HEK293 (cell line): Measurements from ENCODE around the gene NXNL2.

Experiments used
- CTCF ChIA-PET: fragments of 350-600 bp; formaldehyde crosslinking; extraction: SDS; loops from one replicate; lab custom pipeline; 2021; ENCODE audit warnings: antibody characterized with exemption; lab: Yijun Ruan, JAX
- POLR2A ChIA-PET: fragments of 300-600 bp; formaldehyde crosslinking; extraction: SDS; loops from one replicate; lab custom pipeline; 2020; ENCODE audit warnings: antibody characterized with exemption, inconsistent platforms; lab: Yijun Ruan, JAX
- H3K27ac ChIP-seq: fragments of 200-500 bp; sonication (Bioruptor generic); 2 replicates; pipeline ENCODE4 v1.5.1; 2014; ENCODE audit warnings: low read depth, low read length, control low read depth, inconsistent platforms; ENCODE audit errors: extremely low read depth
- H3K36me3 ChIP-seq, 2 experiments: fragments of 200-500 bp in 1 of 2; sonication (Bioruptor generic) in 1 of 2; 1 replicate in 1 of 2; 2 replicates in 1 of 2; pipeline ENCODE4 v1.5.1; 2014 to 2017; ENCODE audit warnings: inconsistent platforms in 2 of 2, low read length in 2 of 2; ENCODE audit not compliant: control insufficient read depth in 2 of 2, insufficient read depth in 1 of 2
- H3K4me1 ChIP-seq: fragments of 200-500 bp; sonication (Bioruptor generic); 2 replicates; pipeline ENCODE4 v1.5.1; 2014; ENCODE audit warnings: mild to moderate bottlenecking, low read length, inconsistent platforms; ENCODE audit not compliant: control insufficient read depth, insufficient read depth
- H3K4me3 ChIP-seq: 2 replicates; pipeline ENCODE4 v1.5.1; 2011; ENCODE audit warnings: low read depth, mild to moderate bottlenecking, control low read depth, low read length, moderate library complexity
- H3K9me3 ChIP-seq: fragments of 200-500 bp; sonication (Bioruptor generic); 2 replicates; pipeline ENCODE4 v1.5.1; 2014; ENCODE audit warnings: low read depth, low read length, inconsistent platforms; ENCODE audit not compliant: control insufficient read depth, insufficient read depth
- EGR2 ChIP-seq: fragments of 450-650 bp; formaldehyde crosslinking; IDR thresholded peaks from 2 replicates; pipeline ENCODE4 v1.5.1; 2016; ENCODE audit warnings: low read depth, missing biosample characterization, missing genetic modification characterization
- IKZF3 ChIP-seq: fragments of 450-650 bp; IDR thresholded peaks from 2 replicates; pipeline ENCODE4 v1.5.0; 2018; ENCODE audit warnings: missing biosample characterization, mild to moderate bottlenecking, missing genetic modification characterization, moderate library complexity
- PATZ1 ChIP-seq: fragments of 450-650 bp; formaldehyde crosslinking; IDR thresholded peaks from 2 replicates; pipeline ENCODE4 v1.5.1; 2016; ENCODE audit warnings: missing biosample characterization, missing genetic modification characterization
- PBX3 ChIP-seq: sonication (generic); formaldehyde crosslinking; IDR thresholded peaks from 2 replicates; pipeline ENCODE4 v1.8.1; 2022; ENCODE audit warnings: mild to moderate bottlenecking, moderate library complexity, missing genetic modification reagents
- ZBTB10 ChIP-seq: fragments of 450-650 bp; formaldehyde crosslinking; IDR thresholded peaks from 2 replicates; pipeline ENCODE4 v1.5.1; 2016; ENCODE audit warnings: missing biosample characterization, missing genetic modification characterization
- ZBTB8A ChIP-seq: fragments of 450-650 bp; formaldehyde crosslinking; IDR thresholded peaks from 2 replicates; pipeline ENCODE4 v1.5.1; 2016; ENCODE audit warnings: missing biosample characterization, missing genetic modification characterization
- ZEB2 ChIP-seq: fragments of 450-650 bp; formaldehyde crosslinking; IDR thresholded peaks from 2 replicates; pipeline ENCODE4 v1.5.1; 2016; ENCODE audit warnings: missing biosample characterization, missing genetic modification characterization
- ZFP41 ChIP-seq: fragments of 450-650 bp; formaldehyde crosslinking; IDR thresholded peaks from 2 replicates; pipeline ENCODE4 v1.5.1; 2016; ENCODE audit warnings: missing biosample characterization, missing genetic modification characterization, borderline replicate concordance
- ZNF10 ChIP-seq: fragments of 450-650 bp; formaldehyde crosslinking; IDR thresholded peaks from 2 replicates; pipeline ENCODE4 v1.5.1; 2017; ENCODE audit warnings: missing biosample characterization, missing genetic modification characterization
- ZNF112 ChIP-seq: fragments of 450-650 bp; formaldehyde crosslinking; IDR thresholded peaks from 2 replicates; pipeline ENCODE4 v1.5.0; 2017; ENCODE audit warnings: missing biosample characterization, missing genetic modification characterization
- ZNF148 ChIP-seq: fragments of 450-650 bp; formaldehyde crosslinking; IDR thresholded peaks from 2 replicates; pipeline ENCODE4 v1.5.0; 2017; ENCODE audit warnings: missing biosample characterization, missing genetic modification characterization, borderline replicate concordance
- ZNF510 ChIP-seq: fragments of 450-650 bp; formaldehyde crosslinking; IDR thresholded peaks from 2 replicates; pipeline ENCODE4 v1.5.1; 2018; ENCODE audit warnings: mild to moderate bottlenecking, missing genetic modification characterization, missing biosample characterization; ENCODE audit not compliant: insufficient replicate concordance
- ZNF513 ChIP-seq: fragments of 450-650 bp; IDR thresholded peaks from 2 replicates; pipeline ENCODE4 v1.5.1; 2018; ENCODE audit warnings: missing biosample characterization, missing genetic modification characterization
- ZNF571 ChIP-seq: fragments of 450-650 bp; formaldehyde crosslinking; IDR thresholded peaks from 2 replicates; pipeline ENCODE4 v1.5.0; 2017; ENCODE audit warnings: missing biosample characterization, missing genetic modification characterization
- ZNF596 ChIP-seq: fragments of 450-650 bp; IDR thresholded peaks from 2 replicates; pipeline ENCODE4 v1.5.0; 2018; ENCODE audit warnings: missing biosample characterization, mild to moderate bottlenecking, missing genetic modification characterization, moderate library complexity
- ZNF792 ChIP-seq: fragments of 450-650 bp; formaldehyde crosslinking; IDR thresholded peaks from 2 replicates; pipeline ENCODE4 v1.5.1; 2016; ENCODE audit warnings: missing biosample characterization, missing genetic modification characterization
- ZNF830 ChIP-seq: fragments of 450-650 bp; IDR thresholded peaks from 2 replicates; pipeline ENCODE4 v1.5.0; 2018; ENCODE audit warnings: missing biosample characterization, missing genetic modification characterization, low read depth, mild to moderate bottlenecking, moderate library complexity
- TF ChIP-seq, protein P1 (sequence below): fragments of 450-650 bp; formaldehyde crosslinking; IDR thresholded peaks from 2 replicates; pipeline ENCODE4 v1.5.1; 2017; ENCODE audit warnings: missing biosample characterization, missing genetic modification characterization
- TF ChIP-seq, protein P2 (sequence below): fragments of 450-650 bp; formaldehyde crosslinking; IDR thresholded peaks from 2 replicates; pipeline ENCODE4 v1.5.1; 2016; ENCODE audit warnings: missing biosample characterization, missing genetic modification characterization

The NXNL2 gene

GRCh38 chr9:88531920-88532698, 2.9 kb upstream of the NXNL2 start:
- H3K4me1 ChIP-seq: no peaks in the 10 kb centered on the region
- no peak overlapping the region for H3K27ac ChIP-seq
- H3K36me3 ChIP-seq: no peaks in the 10 kb centered on the region
- ChIA-PET CTCF (interaction anchor here (0.6 to 1.6 kb wide), 3 partner anchors 11 to 339 kb away, joined by 3 to 5 read pairs (median 3); no protein-coding TSS in a partner anchor), POLR2A (no interaction called here)
- no peak overlapping the region for H3K4me3 ChIP-seq
- TF ChIP-seq EGR2 (tag by site-specific recombination) (no peak), ZNF10 (tag by site-specific recombination) (peak; percentile 52; the same call in 1 of the 2 replicates), ZBTB10 (tag by site-specific recombination) (no peak), ZNF830 (tag by site-specific recombination) (no peak), ZNF792 (tag by site-specific recombination) (no peak)
- no peaks in the 10 kb centered on the region for H3K9me3 ChIP-seq

DNA sequence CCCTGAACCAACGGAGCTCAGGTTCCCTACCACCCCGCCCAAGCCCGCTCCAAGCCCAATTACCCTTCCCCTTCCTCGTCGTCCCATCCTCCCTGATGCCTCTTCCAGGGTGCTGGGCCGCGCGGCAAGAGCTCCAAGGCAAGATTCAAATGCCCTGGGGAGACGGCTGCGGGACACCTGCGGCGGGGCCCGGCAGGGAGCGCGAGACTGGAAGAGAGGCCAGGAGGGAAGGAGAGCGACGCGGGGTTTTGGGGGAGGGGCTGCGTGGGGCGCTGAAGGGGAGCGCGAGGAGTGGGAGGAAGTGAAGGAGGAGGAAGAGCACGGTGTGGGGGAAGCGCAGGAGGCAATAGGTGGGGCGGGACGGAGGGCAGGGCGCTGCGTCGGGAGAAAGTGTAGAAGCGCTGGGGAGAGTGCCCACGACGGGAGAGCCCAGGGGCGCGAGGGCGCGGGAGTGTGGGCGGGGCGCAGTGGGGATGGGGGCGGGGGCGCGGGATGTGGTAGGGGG, 975 bp upstream of the NXNL2 start:
- Histone ChIP-seq H3K4me3 (peak overlapping the region; percentile 52), H3K9me3 (no peaks in the 10 kb centered on the region), H3K27ac (no peak overlapping the region), H3K36me3 (no peaks in the 10 kb centered on the region), H3K4me1 (no peaks in the 10 kb centered on the region)
- ChIA-PET POLR2A (no interaction called here), CTCF (interaction anchor here (0.6 to 0.7 kb wide), 2 partner anchors 29 to 162 kb away, joined by 3 read pairs; no protein-coding TSS in a partner anchor)
- TF ChIP-seq ZEB2 (tag by site-specific recombination): peak; percentile 29; the same call in 1 of the 2 replicates
- no peak for TF ChIP-seq ZNF112 (tag by site-specific recombination)
- no peak for TF ChIP-seq ZNF596 (tag by site-specific recombination)
- no peak for TF ChIP-seq PBX3 (CRISPR knock-in tag)
- TF ChIP-seq ZFP41 (tag by site-specific recombination): no peak
- no peak for TF ChIP-seq ZNF510
- TF ChIP-seq ZNF513 (tag by site-specific recombination): 0 out of 2 replicates have a peak, but pooled peaks have one; percentile 24
- TF ChIP-seq IKZF3 (tag by site-specific recombination): no peak
- TF ChIP-seq, protein P1, sequence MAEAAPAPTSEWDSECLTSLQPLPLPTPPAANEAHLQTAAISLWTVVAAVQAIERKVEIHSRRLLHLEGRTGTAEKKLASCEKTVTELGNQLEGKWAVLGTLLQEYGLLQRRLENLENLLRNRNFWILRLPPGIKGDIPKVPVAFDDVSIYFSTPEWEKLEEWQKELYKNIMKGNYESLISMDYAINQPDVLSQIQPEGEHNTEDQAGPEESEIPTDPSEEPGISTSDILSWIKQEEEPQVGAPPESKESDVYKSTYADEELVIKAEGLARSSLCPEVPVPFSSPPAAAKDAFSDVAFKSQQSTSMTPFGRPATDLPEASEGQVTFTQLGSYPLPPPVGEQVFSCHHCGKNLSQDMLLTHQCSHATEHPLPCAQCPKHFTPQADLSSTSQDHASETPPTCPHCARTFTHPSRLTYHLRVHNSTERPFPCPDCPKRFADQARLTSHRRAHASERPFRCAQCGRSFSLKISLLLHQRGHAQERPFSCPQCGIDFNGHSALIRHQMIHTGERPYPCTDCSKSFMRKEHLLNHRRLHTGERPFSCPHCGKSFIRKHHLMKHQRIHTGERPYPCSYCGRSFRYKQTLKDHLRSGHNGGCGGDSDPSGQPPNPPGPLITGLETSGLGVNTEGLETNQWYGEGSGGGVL (tag by site-specific recombination): peak; percentile 92
- peak; percentile 88 for TF ChIP-seq ZBTB8A
- TF ChIP-seq, protein P2, sequence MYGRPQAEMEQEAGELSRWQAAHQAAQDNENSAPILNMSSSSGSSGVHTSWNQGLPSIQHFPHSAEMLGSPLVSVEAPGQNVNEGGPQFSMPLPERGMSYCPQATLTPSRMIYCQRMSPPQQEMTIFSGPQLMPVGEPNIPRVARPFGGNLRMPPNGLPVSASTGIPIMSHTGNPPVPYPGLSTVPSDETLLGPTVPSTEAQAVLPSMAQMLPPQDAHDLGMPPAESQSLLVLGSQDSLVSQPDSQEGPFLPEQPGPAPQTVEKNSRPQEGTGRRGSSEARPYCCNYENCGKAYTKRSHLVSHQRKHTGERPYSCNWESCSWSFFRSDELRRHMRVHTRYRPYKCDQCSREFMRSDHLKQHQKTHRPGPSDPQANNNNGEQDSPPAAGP: peak; percentile 81
- TF ChIP-seq PATZ1 (tag by site-specific recombination): peak; percentile 66; the same call in 1 of the 2 replicates
- no peak for TF ChIP-seq ZNF148
- TF ChIP-seq ZNF571 (tag by site-specific recombination): no peak
